ENCODE measurements around the gene TJP1. TPM values are rescaled to one million over a fixed set of nuclear protein-coding genes. Genes with fewer than 3 reads are reported as not detected.
A peak's percentile ranks its signal among the peaks of the same experiment; 100 is the strongest.
"Not testable (repeated sequence)": the region's sequence is repeated elsewhere in the genome, so short reads cannot be mapped to it uniquely, and the experiment has no call there.

TJP1 gene
- total RNA-seq, 1 donor from 2014 or later, result 159 TPM

GRCh38 chr15:29677455-29677854 lies 144.8 kb downstream of the TJP1 start:
- no peak overlapping the region for H3K27ac Mint-ChIP-seq
- H3K27me3 Mint-ChIP-seq (ENCODE audit: low read depth), result peaks cover 17% of the 10 kb centered on the region
- no peaks in the 10 kb centered on the region for H3K36me3 Mint-ChIP-seq
- TF ChIP-seq CTCF (IDR thresholded peaks at IDR 0.05; ENCODE audit: unreplicated experiment), result no peak
- no peak overlapping the region for H3K4me3 Mint-ChIP-seq
- H3K4me1 Mint-ChIP-seq, result peaks cover 12% of the 10 kb centered on the region
- no peak for DNase-seq (ENCODE audit: low spot score in 2 of 2, unreplicated experiment in 2 of 2)
- no peaks in the 10 kb centered on the region for H3K9me3 Mint-ChIP-seq

- Mint-ChIP-seq H3K27ac (no peak overlapping the region), H3K4me1 (peaks cover 12% of the 10 kb centered on the region), H3K36me3 (no peaks in the 10 kb centered on the region), H3K4me3 (peak overlapping the region; percentile 17), H3K9me3 (no peaks in the 10 kb centered on the region), H3K27me3 (ENCODE audit: low read depth) (peaks cover 17% of the 10 kb centered on the region)
- peak in 1 of 2 experiments; percentile 34 for DNase-seq (ENCODE audit: low spot score in 2 of 2, unreplicated experiment in 2 of 2)
- no peak for TF ChIP-seq CTCF (IDR thresholded peaks at IDR 0.05; ENCODE audit: unreplicated experiment)
Measured at GRCh38 chr15:29676961-29677402, 145.3 kb downstream of the TJP1 start.

GRCh38 chr15:29676374-29676960 lies 145.8 kb downstream of the TJP1 start:
- not testable (repeated sequence) for H3K27ac Mint-ChIP-seq; DNase-seq (ENCODE audit: low spot score in 2 of 2, unreplicated experiment in 2 of 2)
- H3K4me3 Mint-ChIP-seq, result peak overlapping the region; percentile 65

GRCh38 chr15:29675791-29676301 lies 146.4 kb downstream of the TJP1 start:
- peaks cover 17% of the 10 kb centered on the region for H3K27me3 Mint-ChIP-seq (ENCODE audit: low read depth)

More at GRCh38 chr15:29676374-29676960, 145.8 kb downstream of the TJP1 start:
- Mint-ChIP-seq H3K4me1 (peaks cover 12% of the 10 kb centered on the region), H3K27me3 (ENCODE audit: low read depth) (peaks cover 17% of the 10 kb centered on the region)
- H3K9me3 Mint-ChIP-seq, H3K36me3 Mint-ChIP-seq: not testable (repeated sequence)

GRCh38 chr15:29674661-29675533 lies 147.4 kb downstream of the TJP1 start:
- Mint-ChIP-seq H3K9me3 (no peaks in the 10 kb centered on the region), H3K27ac (no peak overlapping the region), H3K4me1 (peaks cover 24% of the 10 kb centered on the region), H3K36me3 (no peaks in the 10 kb centered on the region), H3K27me3 (ENCODE audit: low read depth) (peaks cover 17% of the 10 kb centered on the region), H3K4me3 (peak overlapping the region; percentile 68)
- no peak for TF ChIP-seq CTCF (IDR thresholded peaks at IDR 0.05; ENCODE audit: unreplicated experiment)
- peak; percentile 55 to 73 for DNase-seq (ENCODE audit: low spot score in 2 of 2, unreplicated experiment in 2 of 2)

More at GRCh38 chr15:29675791-29676301, 146.4 kb downstream of the TJP1 start:
- H3K4me1 Mint-ChIP-seq, result peaks cover 18% of the 10 kb centered on the region
- H3K4me3 Mint-ChIP-seq, result peak overlapping the region; percentile 65
- H3K9me3 Mint-ChIP-seq, result no peaks in the 10 kb centered on the region
- no peak overlapping the region for H3K27ac Mint-ChIP-seq
- DNase-seq (ENCODE audit: low spot score in 2 of 2, unreplicated experiment in 2 of 2), result peak in 1 of 2 experiments; percentile 33
- no peak for TF ChIP-seq CTCF (IDR thresholded peaks at IDR 0.05; ENCODE audit: unreplicated experiment)
- no peaks in the 10 kb centered on the region for H3K36me3 Mint-ChIP-seq
